HAP-1 (cell line): ENCODE data around the gene PCDH17.

Experiments
- DNase-seq, 2 experiments: peaks; one replicate each; pipeline ENCODE4 v3.0.0-alpha.2; 2016 to 2020; ENCODE audit warnings: low spot score in 2 of 2
- H3K27me3 ChIP-seq: fragments of 250-450 bp; sonication (Bioruptor Pico); 2 replicates; pipeline ENCODE4 v1.5.1; 2020; ENCODE audit warnings: low read depth, mild to moderate bottlenecking, moderate library complexity
- H3K36me3 ChIP-seq: fragments of 250-450 bp; sonication (Bioruptor Pico); replicated peaks from 2 replicates; pipeline ENCODE4 v1.5.1; 2020; ENCODE audit warnings: mild to moderate bottlenecking
- H3K4me1 ChIP-seq: fragments of 250-450 bp; sonication (Bioruptor Pico); 2 replicates; pipeline ENCODE4 v1.5.1; 2020; ENCODE audit warnings: mild to moderate bottlenecking
- H3K4me3 ChIP-seq: fragments of 250-450 bp; sonication (Bioruptor Pico); 2 replicates; pipeline ENCODE4 v1.5.1; 2020; ENCODE audit warnings: mild to moderate bottlenecking, moderate library complexity
- H3K9me3 ChIP-seq: fragments of 250-450 bp; sonication (Bioruptor Pico); 2 replicates; pipeline ENCODE4 v1.5.1; 2020; ENCODE audit warnings: mild to moderate bottlenecking, moderate library complexity
- in situ Hi-C: fragments of 300-500 bp; cut with MboI; formaldehyde crosslinking; loops from 3 replicates; pipeline ENCODE4 v1.14.3; 2020; ENCODE audit warnings: low sequenced_read_pairs, inconsistent platforms, mixed read lengths

The PCDH17 gene

GRCh38 chr13:57631596-57632275, at the start of gene PCDH17:
Gene PCDH17, plus strand, starts transcription at chr13:57631744. Its CDS starts 803 bp downstream, at chr13:57632547.
- Histone ChIP-seq H3K4me3 (peak within 1 kb of the TSS; percentile 48), H3K27me3 (no peaks in the 10 kb centered on the region), H3K9me3 (no peaks in the 10 kb centered on the region; the same call in 1 of the 2 replicates), H3K4me1 (no peaks in the 10 kb centered on the region; the same call in none of the 2 replicates), H3K36me3 (no peaks in the 10 kb centered on the region)
- DNase-seq: peak; percentile 66 to 80
- in situ Hi-C loops: no loop called here

DNA sequence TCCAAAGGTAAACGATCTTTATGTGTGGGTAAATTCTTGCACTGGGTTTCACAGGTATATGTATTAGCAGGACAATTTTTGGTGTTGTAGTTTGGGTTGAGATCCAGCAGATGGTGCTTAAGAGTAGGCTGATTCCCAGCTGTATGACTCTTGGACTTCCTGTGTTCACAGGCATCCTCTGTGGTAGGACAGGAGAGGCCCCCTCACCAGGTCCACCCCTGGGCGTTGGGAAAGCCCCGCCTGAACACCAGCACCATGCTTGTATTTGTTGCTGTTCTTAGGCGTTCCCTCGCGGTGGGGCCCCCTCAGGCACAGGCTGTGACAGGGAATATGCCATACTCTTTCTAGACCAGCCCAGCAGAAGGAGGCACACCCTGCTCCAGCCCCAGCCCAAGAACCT, 49.5 kb upstream of the PCDH17 start:
- no peaks in the 10 kb centered on the region for H3K36me3 ChIP-seq
- H3K27me3 ChIP-seq: no peaks in the 10 kb centered on the region
- no peaks in the 10 kb centered on the region for H3K9me3 ChIP-seq
- in situ Hi-C loops: no loop called here
- H3K4me1 ChIP-seq: no peaks in the 10 kb centered on the region
- H3K4me3 ChIP-seq: no peak overlapping the region
- DNase-seq: peak in 1 of 2 experiments; percentile 9

- no peaks in the 10 kb centered on the region for H3K27me3 ChIP-seq
- no peaks in the 10 kb centered on the region for H3K36me3 ChIP-seq
- H3K4me3 ChIP-seq: no peak overlapping the region
- H3K9me3 ChIP-seq: no peaks in the 10 kb centered on the region
- no peaks in the 10 kb centered on the region for H3K4me1 ChIP-seq
- no peak for DNase-seq
- in situ Hi-C loops: no loop called here
Measured at GRCh38 chr13:57583529-57583928, 48.0 kb upstream of the PCDH17 start.

DNA sequence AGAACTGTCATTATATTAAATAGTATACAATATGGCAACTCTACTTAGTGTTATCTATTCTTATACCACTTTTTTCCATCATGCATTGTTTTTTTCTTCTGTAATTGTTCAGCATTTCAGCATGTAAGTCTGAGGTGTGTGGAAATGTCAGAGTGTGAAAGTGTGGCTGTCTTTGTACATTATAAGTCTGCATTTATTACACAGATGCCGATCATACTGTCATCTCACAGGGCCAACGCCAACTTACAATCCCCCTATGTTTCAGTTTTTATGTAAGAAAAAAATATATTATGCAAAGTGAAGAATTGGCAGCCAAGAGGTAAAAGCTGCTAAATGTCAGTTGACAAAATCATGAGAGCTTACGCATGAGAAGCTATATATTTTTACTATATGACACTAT, 42.9 kb upstream of the PCDH17 start:
- no peak for DNase-seq
- no peak overlapping the region for H3K4me3 ChIP-seq
- H3K4me1 ChIP-seq: no peaks in the 10 kb centered on the region
- in situ Hi-C loops: no loop called here
- no peaks in the 10 kb centered on the region for H3K9me3 ChIP-seq
- H3K36me3 ChIP-seq: no peaks in the 10 kb centered on the region
- H3K27me3 ChIP-seq: no peaks in the 10 kb centered on the region

DNA sequence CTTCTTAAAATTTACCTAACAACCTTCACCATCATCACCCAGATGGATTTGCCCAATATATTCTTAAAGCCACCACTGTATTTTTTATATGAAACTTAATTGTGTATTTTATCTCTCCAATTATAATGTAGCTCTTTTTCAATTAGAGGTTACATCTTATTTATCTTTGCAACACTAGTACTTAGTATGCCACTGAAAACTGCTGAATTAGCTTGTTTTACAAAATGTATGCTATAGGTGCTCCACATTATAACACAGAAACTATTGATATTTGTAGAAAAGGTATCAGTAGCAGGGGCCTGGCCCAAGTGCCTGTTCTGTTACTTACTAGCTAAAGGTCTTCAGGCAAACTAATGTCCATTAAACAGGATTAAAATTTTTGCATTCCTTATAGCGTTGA, 35.8 kb upstream of the PCDH17 start:
- Histone ChIP-seq H3K4me1 (no peaks in the 10 kb centered on the region; the same call in 1 of the 2 replicates), H3K9me3 (no peaks in the 10 kb centered on the region), H3K4me3 (no peak overlapping the region), H3K27me3 (no peaks in the 10 kb centered on the region), H3K36me3 (no peaks in the 10 kb centered on the region)
- in situ Hi-C loops: no loop called here
- no peak for DNase-seq

GRCh38 chr13:57601536-57601935, 30.0 kb upstream of the PCDH17 start:
- H3K4me1 ChIP-seq: no peaks in the 10 kb centered on the region; the same call in 1 of the 2 replicates
- H3K36me3 ChIP-seq: no peaks in the 10 kb centered on the region
- DNase-seq: no peak
- no peak overlapping the region for H3K4me3 ChIP-seq
- no peaks in the 10 kb centered on the region for H3K9me3 ChIP-seq
- H3K27me3 ChIP-seq: no peaks in the 10 kb centered on the region
- in situ Hi-C loops: no loop called here

- Histone ChIP-seq H3K36me3 (no peaks in the 10 kb centered on the region), H3K4me1 (no peaks in the 10 kb centered on the region), H3K9me3 (no peaks in the 10 kb centered on the region), H3K27me3 (no peaks in the 10 kb centered on the region), H3K4me3 (no peak overlapping the region)
- in situ Hi-C loops: no loop called here
- no peak for DNase-seq
Measured at GRCh38 chr13:57604442-57604841, 27.1 kb upstream of the PCDH17 start.

GRCh38 chr13:57611969-57612368, 19.6 kb upstream of the PCDH17 start:
- Histone ChIP-seq H3K27me3 (no peaks in the 10 kb centered on the region), H3K4me3 (no peak overlapping the region), H3K4me1 (no peaks in the 10 kb centered on the region; the same call in 1 of the 2 replicates), H3K36me3 (no peaks in the 10 kb centered on the region), H3K9me3 (no peaks in the 10 kb centered on the region)
- in situ Hi-C loops: no loop called here
- DNase-seq: no peak

- DNase-seq: peak in 1 of 2 experiments; percentile 69
Measured at GRCh38 chr13:57612568-57612967, 19.0 kb upstream of the PCDH17 start.

DNA sequence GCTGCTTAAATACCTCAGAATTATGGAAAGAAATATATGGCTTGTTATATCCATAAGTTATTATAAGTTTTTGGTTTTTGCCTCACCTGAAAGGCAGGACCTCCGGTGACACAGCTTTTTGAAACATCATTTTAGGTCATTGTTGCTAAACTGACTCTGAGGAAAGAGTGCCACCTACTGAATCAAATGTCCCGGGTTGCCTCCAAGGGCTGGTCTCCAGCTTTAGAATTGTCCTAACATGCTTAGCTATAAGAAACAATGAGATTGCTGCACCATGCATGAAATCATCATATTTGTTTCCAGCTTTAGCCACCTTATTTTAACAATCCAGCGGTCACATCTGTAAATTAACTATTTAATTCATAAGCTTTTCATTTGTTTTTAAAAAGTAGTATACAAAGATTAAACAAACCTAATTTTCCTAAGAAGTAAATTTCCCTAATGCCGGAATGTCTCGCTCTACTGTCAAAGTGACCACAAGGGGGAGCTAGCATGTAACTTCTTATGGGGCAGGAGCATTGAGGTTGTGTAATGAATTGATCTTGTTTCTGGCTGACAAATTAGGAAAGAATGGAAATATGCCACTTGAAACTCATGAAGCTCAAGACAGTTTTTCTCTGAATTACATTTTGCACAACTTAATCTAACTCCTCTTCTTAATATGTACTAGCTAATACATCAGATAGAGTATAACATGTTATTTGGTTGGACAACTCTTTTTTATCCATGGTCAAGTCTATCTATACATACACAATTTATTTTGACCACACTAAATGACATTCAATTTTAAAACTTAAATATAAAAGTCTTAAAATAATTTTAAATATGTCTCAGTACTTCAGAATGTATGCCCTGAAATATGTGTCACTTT, 6.7 kb upstream of the PCDH17 start:
- Histone ChIP-seq H3K36me3 (no peaks in the 10 kb centered on the region), H3K4me1 (peaks cover 5% of the 10 kb centered on the region), H3K27me3 (no peaks in the 10 kb centered on the region), H3K9me3 (no peaks in the 10 kb centered on the region; the same call in 1 of the 2 replicates), H3K4me3 (no peak overlapping the region)
- in situ Hi-C loops: no loop called here
- peak; percentile 66 to 79 for DNase-seq

More at GRCh38 chr13:57612568-57612967, 19.0 kb upstream of the PCDH17 start:
- in situ Hi-C loops: no loop called here
- H3K36me3 ChIP-seq: no peaks in the 10 kb centered on the region
- H3K4me1 ChIP-seq: no peaks in the 10 kb centered on the region; the same call in 1 of the 2 replicates
- H3K27me3 ChIP-seq: no peaks in the 10 kb centered on the region
- H3K4me3 ChIP-seq: no peak overlapping the region
- no peaks in the 10 kb centered on the region for H3K9me3 ChIP-seq

GRCh38 chr13:57627663-57628062, 3.9 kb upstream of the PCDH17 start:
- peaks cover 5% of the 10 kb centered on the region for H3K4me1 ChIP-seq
- no peak overlapping the region for H3K4me3 ChIP-seq
- H3K27me3 ChIP-seq: no peaks in the 10 kb centered on the region
- H3K36me3 ChIP-seq: no peaks in the 10 kb centered on the region
- DNase-seq: peak in 1 of 2 experiments; percentile 53
- in situ Hi-C loops: no loop called here
- H3K9me3 ChIP-seq: no peaks in the 10 kb centered on the region; the same call in 1 of the 2 replicates

DNA sequence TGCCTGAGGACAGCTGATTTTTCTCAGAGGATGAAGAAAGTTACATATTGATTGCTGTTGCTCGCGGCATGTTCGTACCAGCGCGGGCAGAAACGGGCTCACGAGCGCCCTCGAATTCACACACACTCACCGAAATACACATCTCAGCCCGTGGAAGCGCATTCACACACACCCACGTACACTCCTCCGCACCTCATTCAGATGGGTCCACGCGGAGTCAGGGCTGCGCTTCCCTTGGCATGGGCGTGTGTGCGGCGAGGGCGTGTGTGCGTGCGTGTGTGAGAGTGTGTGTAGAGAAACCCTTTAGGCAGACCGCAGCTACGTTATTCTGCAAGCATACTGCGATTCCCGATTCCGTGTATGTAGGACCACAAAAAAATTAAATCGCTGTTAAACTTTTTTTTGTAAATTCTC, 2.1 kb upstream of the PCDH17 start:
- H3K9me3 ChIP-seq: no peaks in the 10 kb centered on the region; the same call in 1 of the 2 replicates
- in situ Hi-C loops: no loop called here
- H3K36me3 ChIP-seq: no peaks in the 10 kb centered on the region
- DNase-seq: no peak
- peaks cover under 1% of the 10 kb centered on the region for H3K4me1 ChIP-seq
- no peaks in the 10 kb centered on the region for H3K27me3 ChIP-seq
- peak overlapping the region; percentile 48 for H3K4me3 ChIP-seq

DNA sequence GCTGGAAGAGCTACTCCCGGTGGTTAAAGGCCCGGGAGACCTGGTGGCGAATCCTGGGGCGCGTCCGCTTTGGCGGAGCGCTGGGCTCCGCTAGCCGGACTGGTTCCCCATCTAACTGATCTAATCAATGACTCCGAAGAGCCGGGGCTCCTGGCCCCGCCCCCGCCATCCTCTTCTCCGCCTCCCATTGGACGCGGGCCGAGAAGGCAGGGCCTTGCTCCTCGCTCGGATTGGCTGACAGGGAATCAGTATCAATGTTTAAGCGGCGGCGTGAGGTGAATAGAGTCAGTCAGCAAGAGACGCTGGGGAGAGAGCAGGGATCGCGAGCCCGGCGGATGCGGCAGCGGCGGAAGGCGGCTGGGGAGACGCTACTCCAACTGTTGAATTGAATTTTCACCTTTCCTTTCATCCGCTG, 1.7 kb upstream of the PCDH17 start:
- Histone ChIP-seq H3K4me3 (peak overlapping the region; percentile 48), H3K9me3 (no peaks in the 10 kb centered on the region; the same call in 1 of the 2 replicates), H3K4me1 (no peaks in the 10 kb centered on the region; the same call in 1 of the 2 replicates), H3K27me3 (no peaks in the 10 kb centered on the region), H3K36me3 (no peaks in the 10 kb centered on the region)
- DNase-seq: peak; percentile 85 to 93
- in situ Hi-C loops: no loop called here
